CD8-positive, alpha-beta memory T cell (primary cell): ENCODE measurements around the gene NINL. TPM values are rescaled to one million over a fixed set of nuclear protein-coding genes. Genes with fewer than 3 reads are reported as not detected.

Experiments used
- CTCF ChIA-PET: fragments of 350-600 bp; sonication (Branson Sonifier 250); formaldehyde crosslinking; loops from one replicate; lab custom pipeline; 2021; ENCODE audit warnings: antibody characterized with exemption; lab: Charles Lee
- POLR2A ChIA-PET: fragments of 350-600 bp; sonication (Branson Sonifier 250); formaldehyde crosslinking; loops from one replicate; lab custom pipeline; 2021; ENCODE audit warnings: antibody characterized with exemption; lab: Charles Lee
- DNase-seq, 5 donors: peaks; one replicate each; pipeline versions ENCODE4 v3.0.0 to v3.0.0-alpha.2; 2020 to 2022; ENCODE audit warnings: mixed read lengths in 1 of 5
- H3K27ac ChIP-seq: one replicate; pipeline ENCODE4 v1.7.0; 2013; ENCODE audit warnings: low read depth, mild to moderate bottlenecking, low read length, moderate library complexity
- H3K27me3 ChIP-seq: 2 replicates; pipeline ENCODE4 v1.7.0; 2013; ENCODE audit warnings: low read length, mild to moderate bottlenecking; ENCODE audit not compliant: insufficient read depth, poor library complexity, severe bottlenecking
- H3K36me3 ChIP-seq: 2 replicates; pipeline ENCODE4 v1.7.0; 2013; ENCODE audit warnings: mild to moderate bottlenecking, low read length, moderate library complexity; ENCODE audit not compliant: insufficient read depth
- H3K4me1 ChIP-seq: 2 replicates; pipeline ENCODE4 v1.7.0; 2013; ENCODE audit warnings: mild to moderate bottlenecking, low read length, moderate library complexity; ENCODE audit not compliant: insufficient read depth
- H3K4me3 ChIP-seq: 2 replicates; pipeline ENCODE4 v1.7.0; 2013; ENCODE audit warnings: mild to moderate bottlenecking, low read length
- H3K9me3 ChIP-seq: 2 replicates; pipeline ENCODE4 v1.7.0; 2013; ENCODE audit warnings: mild to moderate bottlenecking, low read length
- H3K27ac Mint-ChIP-seq, 8 donors: one replicate each; pipeline ENCODE4 v1.8.0; 2020 to 2021; ENCODE audit warnings: mixed read lengths in 8 of 8, mild to moderate bottlenecking in 6 of 8, inconsistent platforms in 3 of 8, moderate library complexity in 3 of 8
- H3K27me3 Mint-ChIP-seq, 2 donors: one replicate each; pipeline ENCODE4 v1.8.0; 2020 to 2021; ENCODE audit warnings: mixed read lengths in 2 of 2, mild to moderate bottlenecking in 1 of 2, moderate library complexity in 1 of 2
- H3K36me3 Mint-ChIP-seq, 3 donors: one replicate each; pipeline ENCODE4 v1.8.0; 2020 to 2021; ENCODE audit warnings: mixed read lengths in 3 of 3, inconsistent platforms in 1 of 3, mild to moderate bottlenecking in 1 of 3
- H3K4me1 Mint-ChIP-seq, 3 donors: one replicate each; pipeline ENCODE4 v1.8.0; 2020 to 2021; ENCODE audit warnings: mixed read lengths in 3 of 3, inconsistent platforms in 1 of 3, mild to moderate bottlenecking in 1 of 3
- H3K4me3 Mint-ChIP-seq, 7 donors: one replicate each; pipeline ENCODE4 v1.8.0; 2020 to 2021; ENCODE audit warnings: mixed read lengths in 7 of 7, mild to moderate bottlenecking in 6 of 7, moderate library complexity in 4 of 7, inconsistent platforms in 2 of 7
- H3K9me3 Mint-ChIP-seq, 5 donors: one replicate each; pipeline ENCODE4 v1.8.0; 2020 to 2022; ENCODE audit warnings: mixed read lengths in 5 of 5, mild to moderate bottlenecking in 3 of 5, moderate library complexity in 2 of 5, inconsistent platforms in 1 of 5
- polyA plus RNA-seq: library from polyadenylated mRNA; unstranded; fragments of 300-500 nt; fragmentation: Illumina TruSeq; gene quantifications from one replicate; pipeline ENCODE4 v1.2.3, GENCODE V29; 2021
- total RNA-seq, 2 experiments: library from RNA; stranded (reverse); gene quantifications; one replicate each; pipeline ENCODE4 v1.2.3, GENCODE V29; 2021

NINL gene
- total and polyA plus RNA-seq, 3 experiments from 2014 or later, result 0.64 to 1.5 (median 0.77) TPM

- ChIA-PET POLR2A (no interaction called here), CTCF (no interaction called here)
- Mint-ChIP-seq H3K4me3 (no peak overlapping the region), H3K4me1 (no peaks in the 10 kb centered on the region), H3K9me3 (peaks cover 0 to 6% (median 2%) of the 10 kb centered on the region in 5 donors), H3K27me3 (peaks cover 0 to 8% of the 10 kb centered on the region in 2 donors), H3K27ac (no peak overlapping the region), H3K36me3 (peaks cover 0 to 17% (median 0%) of the 10 kb centered on the region in 3 donors)
- Histone ChIP-seq H3K4me3 (no peak overlapping the region), H3K36me3 (no peaks in the 10 kb centered on the region), H3K27me3 (no peaks in the 10 kb centered on the region), H3K9me3 (no peaks in the 10 kb centered on the region), H3K27ac (no peak overlapping the region), H3K4me1 (no peaks in the 10 kb centered on the region)
- DNase-seq, result no peak
Measured at GRCh38 chr20:25525295-25525694, 60.0 kb downstream of the NINL start.

GRCh38 chr20:25521382-25521781 lies 63.9 kb downstream of the NINL start:
- H3K4me3 ChIP-seq, result no peak overlapping the region
- no peaks in the 10 kb centered on the region for H3K4me1 ChIP-seq
- CTCF ChIA-PET, result no interaction called here
- no peak overlapping the region for H3K27ac ChIP-seq
- Mint-ChIP-seq H3K4me1 (no peaks in the 10 kb centered on the region), H3K27ac (no peak overlapping the region), H3K27me3 (peaks cover 4 to 8% of the 10 kb centered on the region in 2 donors), H3K36me3 (peaks cover 0 to 25% (median 5%) of the 10 kb centered on the region in 3 donors), H3K4me3 (no peak overlapping the region), H3K9me3 (peaks cover 0 to 11% (median 8%) of the 10 kb centered on the region in 5 donors)
- H3K27me3 ChIP-seq, result no peaks in the 10 kb centered on the region
- H3K36me3 ChIP-seq, result no peaks in the 10 kb centered on the region
- DNase-seq, result no peak
- POLR2A ChIA-PET, result no interaction called here
- H3K9me3 ChIP-seq, result no peaks in the 10 kb centered on the region

GRCh38 chr20:25517124-25517523 lies 68.2 kb downstream of the NINL start:
- Mint-ChIP-seq H3K27me3 (peaks cover 0 to 5% of the 10 kb centered on the region in 2 donors), H3K27ac (no peak overlapping the region), H3K36me3 (peaks cover 7 to 54% (median 19%) of the 10 kb centered on the region in 3 donors), H3K4me1 (no peaks in the 10 kb centered on the region), H3K4me3 (peak overlapping the region in 1 of 7 donors; percentile 38), H3K9me3 (peaks cover 24 to 49% (median 46%) of the 10 kb centered on the region in 5 donors)
- Histone ChIP-seq H3K4me1 (no peaks in the 10 kb centered on the region), H3K27me3 (no peaks in the 10 kb centered on the region), H3K4me3 (no peak overlapping the region), H3K9me3 (peaks cover 10% of the 10 kb centered on the region), H3K27ac (no peak overlapping the region), H3K36me3 (no peaks in the 10 kb centered on the region)
- DNase-seq, result no peak
- POLR2A ChIA-PET, result no interaction called here
- CTCF ChIA-PET, result no interaction called here

GRCh38 chr20:25514747-25515340 lies 70.5 kb downstream of the NINL start:
- H3K27me3 ChIP-seq, result no peaks in the 10 kb centered on the region
- H3K4me3 Mint-ChIP-seq, result no peak overlapping the region
- H3K36me3 Mint-ChIP-seq, result peaks cover 7 to 57% (median 19%) of the 10 kb centered on the region in 3 donors
- H3K9me3 ChIP-seq, result peaks cover 10% of the 10 kb centered on the region
- ChIA-PET POLR2A (no interaction called here), CTCF (no interaction called here)
- H3K27ac ChIP-seq, result no peak overlapping the region
- H3K9me3 Mint-ChIP-seq, result peaks cover 24 to 49% (median 46%) of the 10 kb centered on the region in 5 donors
- H3K4me1 ChIP-seq, result no peaks in the 10 kb centered on the region
- H3K27me3 Mint-ChIP-seq, result peaks cover 0 to 5% of the 10 kb centered on the region in 2 donors
- H3K4me3 ChIP-seq, result no peak overlapping the region
- H3K4me1 Mint-ChIP-seq, result no peaks in the 10 kb centered on the region
- no peaks in the 10 kb centered on the region for H3K36me3 ChIP-seq
- no peak for DNase-seq
- no peak overlapping the region for H3K27ac Mint-ChIP-seq

- no peaks in the 10 kb centered on the region for H3K36me3 ChIP-seq
- Mint-ChIP-seq H3K27ac (no peak overlapping the region), H3K36me3 (peaks cover 7 to 57% (median 19%) of the 10 kb centered on the region in 3 donors), H3K9me3 (peaks cover 24 to 49% (median 46%) of the 10 kb centered on the region in 5 donors), H3K27me3 (peaks cover 0 to 5% of the 10 kb centered on the region in 2 donors), H3K4me3 (no peak overlapping the region), H3K4me1 (no peaks in the 10 kb centered on the region)
- no peak overlapping the region for H3K27ac ChIP-seq
- POLR2A ChIA-PET, result no interaction called here
- peaks cover 10% of the 10 kb centered on the region for H3K9me3 ChIP-seq
- H3K4me3 ChIP-seq, result no peak overlapping the region
- DNase-seq, result no peak
- CTCF ChIA-PET, result no interaction called here
- H3K4me1 ChIP-seq, result no peaks in the 10 kb centered on the region
- no peaks in the 10 kb centered on the region for H3K27me3 ChIP-seq
Measured at GRCh38 chr20:25514195-25514594, 71.1 kb downstream of the NINL start.

GRCh38 chr20:25512709-25513108 lies 72.6 kb downstream of the NINL start:
- Histone ChIP-seq H3K27ac (no peak overlapping the region), H3K4me3 (no peak overlapping the region), H3K27me3 (no peaks in the 10 kb centered on the region), H3K36me3 (no peaks in the 10 kb centered on the region), H3K9me3 (peaks cover 10% of the 10 kb centered on the region), H3K4me1 (no peaks in the 10 kb centered on the region)
- H3K4me1 Mint-ChIP-seq, result no peaks in the 10 kb centered on the region
- H3K27me3 Mint-ChIP-seq, result peaks cover 0 to 2% of the 10 kb centered on the region in 2 donors
- no peak for DNase-seq
- no peak overlapping the region for H3K27ac Mint-ChIP-seq
- POLR2A ChIA-PET, result no interaction called here
- H3K36me3 Mint-ChIP-seq, result peaks cover 11 to 56% (median 21%) of the 10 kb centered on the region in 3 donors
- CTCF ChIA-PET, result no interaction called here
- no peak overlapping the region for H3K4me3 Mint-ChIP-seq
- H3K9me3 Mint-ChIP-seq, result peaks cover 24 to 49% (median 46%) of the 10 kb centered on the region in 5 donors

- peaks cover 22 to 40% (median 37%) of the 10 kb centered on the region in 5 donors for H3K9me3 Mint-ChIP-seq
- Histone ChIP-seq H3K27ac (no peak overlapping the region), H3K9me3 (peaks cover 10% of the 10 kb centered on the region), H3K27me3 (no peaks in the 10 kb centered on the region), H3K4me3 (no peak overlapping the region), H3K4me1 (no peaks in the 10 kb centered on the region), H3K36me3 (no peaks in the 10 kb centered on the region)
- peaks cover 11 to 46% (median 16%) of the 10 kb centered on the region in 3 donors for H3K36me3 Mint-ChIP-seq
- no peak overlapping the region for H3K27ac Mint-ChIP-seq
- POLR2A ChIA-PET, result no interaction called here
- no peak overlapping the region for H3K4me3 Mint-ChIP-seq
- DNase-seq, result no peak
- no peaks in the 10 kb centered on the region for H3K4me1 Mint-ChIP-seq
- CTCF ChIA-PET, result no interaction called here
- H3K27me3 Mint-ChIP-seq, result peaks cover 0 to 1% of the 10 kb centered on the region in 2 donors
Measured at GRCh38 chr20:25511183-25511582, 74.1 kb downstream of the NINL start.

GRCh38 chr20:25510721-25511120 lies 74.6 kb downstream of the NINL start:
- Histone ChIP-seq H3K9me3 (peaks cover 10% of the 10 kb centered on the region), H3K36me3 (no peaks in the 10 kb centered on the region), H3K4me1 (no peaks in the 10 kb centered on the region), H3K27me3 (no peaks in the 10 kb centered on the region), H3K4me3 (no peak overlapping the region), H3K27ac (no peak overlapping the region)
- ChIA-PET CTCF (interaction anchor here (1.1 kb wide), 1 partner anchor 8 kb away, joined by 3 read pairs; no protein-coding TSS in a partner anchor), POLR2A (no interaction called here)
- no peaks in the 10 kb centered on the region for H3K4me1 Mint-ChIP-seq
- H3K4me3 Mint-ChIP-seq, result no peak overlapping the region
- no peak for DNase-seq
- H3K27ac Mint-ChIP-seq, result no peak overlapping the region
- peaks cover 19 to 35% (median 32%) of the 10 kb centered on the region in 5 donors for H3K9me3 Mint-ChIP-seq
- H3K36me3 Mint-ChIP-seq, result peaks cover 11 to 42% (median 14%) of the 10 kb centered on the region in 3 donors
- H3K27me3 Mint-ChIP-seq, result peaks cover 0 to 1% of the 10 kb centered on the region in 2 donors
